Caki2 (cell line): ENCODE results near the gene TEX10. TPM values are rescaled to one million over a fixed set of nuclear protein-coding genes. Genes with fewer than 3 reads are reported as not detected.

Experiments used
- total RNA-seq: library from RNA; depleted of rRNA; stranded (reverse); fragments of >200 nt; shearing (Covaris generic); gene quantifications from 2 replicates; pipeline ENCODE4 v1.2.3, GENCODE V29; 2014; ENCODE audit warnings: low replicate concordance; rRNA removed

The TEX10 gene
- total RNA-seq, 1 experiment from 2014 or later: 20.6 TPM

Other genes starting within 250 kb of the TEX10 start
- gene MSANTD3, start 74.2 kb upstream of the TEX10 start, total RNA-seq: 66.6 and 90.2 TPM in 2 replicates
- gene TMEFF1, start 120.2 kb upstream of the TEX10 start, total RNA-seq: 3.1 and 27.3 TPM in 2 replicates
- 0.74 TPM in 1 of 2 replicates, not detected in the other for gene CAVIN4, start 225.1 kb upstream of the TEX10 start, total RNA-seq